Skeletal muscle tissue (tissue), 4 donors: ENCODE measurements around the gene LRRC37A. TPM values are rescaled to one million over a fixed set of nuclear protein-coding genes. Genes with fewer than 3 reads are reported as not detected.
A peak's percentile ranks its signal among the peaks of the same experiment; 100 is the strongest.
"Not testable (repeated sequence)": the region's sequence is repeated elsewhere in the genome, so short reads cannot be mapped to it uniquely, and the experiment has no call there.

Experiments used
- H3K27ac ChIP-seq: one replicate; pipeline ENCODE4 v1.7.0; 2013; ENCODE audit warnings: mild to moderate bottlenecking, low read depth, low read length, inconsistent platforms
- H3K27me3 ChIP-seq, 3 donors: one replicate each; pipeline ENCODE4 v1.7.0; 2013; ENCODE audit warnings: low read length in 3 of 3; ENCODE audit not compliant: control insufficient read depth in 3 of 3, insufficient read depth in 3 of 3
- H3K36me3 ChIP-seq, 3 donors: one replicate each; pipeline ENCODE4 v1.7.0; 2013; ENCODE audit warnings: low read length in 3 of 3; ENCODE audit not compliant: control insufficient read depth in 3 of 3, insufficient read depth in 3 of 3
- H3K4me1 ChIP-seq, 3 donors: one replicate each; pipeline ENCODE4 v1.7.0; 2013; ENCODE audit warnings: low read length in 3 of 3, mild to moderate bottlenecking in 3 of 3; ENCODE audit not compliant: control insufficient read depth in 3 of 3, insufficient read depth in 3 of 3
- H3K4me3 ChIP-seq, 3 donors: one replicate each; pipeline ENCODE4 v1.7.0; 2013; ENCODE audit warnings: low read length in 3 of 3
- H3K9ac ChIP-seq, 3 donors: one replicate each; pipeline ENCODE4 v1.7.0; 2013; ENCODE audit warnings: low read length in 3 of 3, mild to moderate bottlenecking in 3 of 3, moderate library complexity in 2 of 3, low read depth in 1 of 3
- H3K9me3 ChIP-seq, 3 donors: one replicate each; pipeline ENCODE4 v1.7.0; 2013; ENCODE audit warnings: low read length in 3 of 3; ENCODE audit not compliant: control insufficient read depth in 3 of 3
- total RNA-seq: library from RNA; depleted of rRNA; stranded (reverse); fragments of >200 nt; gene quantifications from one replicate; pipeline ENCODE4 v1.2.3, GENCODE V29; 2014
- donor health status: Osteomylitis.

The LRRC37A gene
- total RNA-seq, 1 donor from 2014 or later, result 2.6 TPM

- H3K27ac ChIP-seq, result peak overlapping the region; percentile 80
- no peaks in the 10 kb centered on the region for H3K36me3 ChIP-seq
- H3K4me3 ChIP-seq, result peak overlapping the region; percentile 88 to 93 (median 91)
- no peaks in the 10 kb centered on the region for H3K9me3 ChIP-seq
- H3K27me3 ChIP-seq, result peaks cover 0 to 6% (median 0%) of the 10 kb centered on the region in 3 donors
- H3K4me1 ChIP-seq, result peaks cover 9 to 13% (median 12%) of the 10 kb centered on the region in 3 donors
- peak overlapping the region; percentile 81 to 89 (median 86) for H3K9ac ChIP-seq
Measured at GRCh38 chr17:46266656-46267544, 28.0 kb upstream of the LRRC37A start.

DNA sequence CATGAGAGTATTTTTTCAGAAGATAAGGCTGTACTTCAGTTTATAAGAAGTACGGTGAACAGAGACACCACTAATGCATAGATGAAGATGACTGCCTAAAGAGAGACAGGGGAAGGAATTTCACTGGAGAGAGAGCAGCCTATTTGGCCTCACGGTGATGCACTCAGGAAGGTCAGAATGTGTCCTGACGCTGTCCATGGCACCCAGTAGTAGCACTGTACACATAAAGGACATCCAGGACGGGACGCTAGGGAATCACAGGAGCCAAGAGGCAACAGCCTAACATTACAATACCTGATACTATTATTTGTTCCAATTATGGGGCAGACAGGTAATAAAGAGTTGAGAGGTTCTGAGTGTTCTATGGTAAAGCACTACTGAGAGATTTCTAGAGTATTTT is 24.9 kb upstream of the LRRC37A start:
- Histone ChIP-seq H3K4me3 (no peak overlapping the region), H3K27me3 (peaks cover 0 to 3% (median 0%) of the 10 kb centered on the region in 3 donors), H3K27ac (no peak overlapping the region), H3K36me3 (no peaks in the 10 kb centered on the region), H3K4me1 (peaks cover 6 to 13% (median 12%) of the 10 kb centered on the region in 3 donors), H3K9me3 (no peaks in the 10 kb centered on the region), H3K9ac (no peak overlapping the region)

DNA sequence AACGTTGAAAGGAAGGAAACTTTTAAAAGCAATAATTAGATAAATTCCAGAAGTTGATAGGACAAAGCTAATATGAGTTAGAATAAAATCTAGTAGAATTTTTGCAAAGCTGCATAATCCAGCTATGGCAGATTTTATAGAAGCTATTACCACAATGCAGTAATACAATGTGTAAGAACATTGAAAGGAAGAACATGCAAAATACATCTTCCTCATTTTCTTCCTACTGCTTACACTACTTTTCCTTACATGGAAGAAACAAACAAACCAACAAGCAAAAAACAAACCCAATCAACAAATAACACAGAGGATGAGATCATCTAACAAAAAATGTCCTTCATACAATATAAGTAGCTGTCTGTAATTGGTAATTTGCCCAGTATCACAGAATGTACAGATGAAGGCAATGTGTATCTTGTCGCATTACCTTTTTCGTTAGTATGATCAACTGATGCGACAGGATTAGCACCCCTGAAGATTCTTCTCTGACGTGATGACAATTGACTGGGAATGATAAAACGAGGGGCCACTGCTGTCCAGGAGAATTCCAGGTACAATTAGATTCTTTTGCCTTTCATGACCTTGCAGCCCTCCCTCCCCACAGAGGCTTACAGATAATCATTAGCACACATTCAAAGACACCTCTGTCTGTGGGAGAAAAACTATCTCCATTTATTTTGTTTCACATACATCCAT is 21.2 kb upstream of the LRRC37A start:
- no peaks in the 10 kb centered on the region for H3K9me3 ChIP-seq
- H3K4me3 ChIP-seq, result no peak overlapping the region
- H3K9ac ChIP-seq, result no peak overlapping the region
- H3K27me3 ChIP-seq, result no peaks in the 10 kb centered on the region
- H3K36me3 ChIP-seq, result no peaks in the 10 kb centered on the region
- no peak overlapping the region for H3K27ac ChIP-seq
- no peaks in the 10 kb centered on the region for H3K4me1 ChIP-seq

- no peak overlapping the region for H3K27ac ChIP-seq
- no peaks in the 10 kb centered on the region for H3K27me3 ChIP-seq
- H3K4me1 ChIP-seq, result no peaks in the 10 kb centered on the region
- H3K36me3 ChIP-seq, result no peaks in the 10 kb centered on the region
- H3K9ac ChIP-seq, result no peak overlapping the region
- H3K9me3 ChIP-seq, result no peaks in the 10 kb centered on the region
- H3K4me3 ChIP-seq, result no peak overlapping the region
Measured at GRCh38 chr17:46274238-46274637, 20.7 kb upstream of the LRRC37A start.

DNA sequence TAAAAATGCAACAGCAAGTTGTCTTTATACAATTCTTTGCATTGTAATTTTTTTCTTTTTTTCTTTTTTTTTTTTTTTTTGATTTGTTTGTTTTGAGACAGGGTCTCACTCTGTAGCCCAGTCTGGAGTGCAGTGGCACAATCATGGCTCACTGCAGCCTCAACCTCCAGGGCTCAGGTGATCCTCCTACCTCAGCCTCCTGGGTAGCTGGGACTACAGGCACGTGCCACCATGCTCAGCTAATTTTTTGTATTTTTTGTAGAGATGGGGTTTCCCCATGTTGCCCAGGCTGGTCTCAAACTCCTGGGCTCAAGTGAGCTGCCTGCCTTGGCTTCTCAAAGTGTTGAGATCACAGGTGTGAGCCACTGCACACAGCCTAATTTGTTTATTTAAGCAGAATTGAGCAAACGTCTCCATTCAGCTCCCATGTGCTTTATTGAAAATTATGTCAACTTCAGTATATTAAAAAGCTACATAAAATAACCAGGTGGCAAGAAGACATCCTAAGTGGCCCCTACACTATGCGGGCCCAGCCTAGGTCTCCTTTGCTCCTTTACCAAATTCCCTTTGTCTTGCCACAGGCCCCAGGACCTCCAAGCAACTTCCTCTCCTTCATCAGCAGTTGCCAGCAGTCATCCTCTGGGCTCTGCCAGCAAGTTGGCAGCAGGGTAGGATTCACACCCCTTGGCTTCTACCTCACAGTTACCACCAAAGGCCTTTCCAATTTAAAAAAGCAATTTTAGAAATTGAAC is 18.0 kb upstream of the LRRC37A start:
- not testable (repeated sequence) for H3K4me1 ChIP-seq, H3K36me3 ChIP-seq, H3K27me3 ChIP-seq, H3K27ac ChIP-seq, H3K9ac ChIP-seq, H3K4me3 ChIP-seq, H3K9me3 ChIP-seq

DNA sequence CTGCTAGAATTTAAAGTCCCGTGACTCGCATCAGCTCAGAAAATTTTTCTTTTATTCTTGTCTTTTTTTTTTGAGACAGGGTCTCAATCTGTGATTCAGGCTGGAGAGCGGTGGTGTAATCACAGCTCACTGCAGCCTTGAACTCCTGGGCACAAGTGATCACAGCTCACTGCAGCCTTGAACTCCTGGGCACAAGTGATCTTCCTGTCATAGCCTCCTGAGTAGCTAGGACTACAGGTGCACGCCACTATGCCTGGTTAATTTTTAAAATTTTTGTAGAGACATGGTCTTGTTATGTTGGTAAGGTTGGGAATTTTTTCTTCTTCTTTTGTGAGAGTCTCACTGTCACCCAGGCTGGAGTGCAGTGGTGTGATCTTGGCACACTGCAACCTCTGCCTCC is 13.6 kb upstream of the LRRC37A start:
- not testable (repeated sequence) for H3K9ac ChIP-seq, H3K27me3 ChIP-seq, H3K4me3 ChIP-seq, H3K36me3 ChIP-seq, H3K9me3 ChIP-seq, H3K27ac ChIP-seq, H3K4me1 ChIP-seq

DNA sequence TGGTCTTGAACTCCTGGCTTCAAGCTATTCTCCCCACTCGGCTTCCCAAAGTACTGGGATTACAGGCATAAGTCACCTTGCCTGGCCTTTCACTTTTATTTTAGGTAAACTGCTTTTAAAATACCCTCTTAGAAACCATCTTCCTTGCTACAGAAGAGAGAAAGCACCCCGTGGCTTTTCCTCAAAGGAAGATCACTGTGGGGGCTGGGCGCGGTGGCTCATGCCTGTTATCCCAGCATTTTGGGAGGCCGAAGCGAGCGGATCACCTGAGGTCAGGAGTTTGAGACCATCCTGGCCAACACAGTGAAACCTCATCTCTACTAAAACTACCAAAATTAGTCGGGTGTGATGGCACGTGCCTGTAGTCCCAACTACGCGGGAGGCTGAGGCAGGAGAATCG is 12.3 kb upstream of the LRRC37A start:
- not testable (repeated sequence) for H3K27me3 ChIP-seq, H3K9ac ChIP-seq, H3K4me3 ChIP-seq, H3K4me1 ChIP-seq, H3K36me3 ChIP-seq, H3K9me3 ChIP-seq, H3K27ac ChIP-seq

DNA sequence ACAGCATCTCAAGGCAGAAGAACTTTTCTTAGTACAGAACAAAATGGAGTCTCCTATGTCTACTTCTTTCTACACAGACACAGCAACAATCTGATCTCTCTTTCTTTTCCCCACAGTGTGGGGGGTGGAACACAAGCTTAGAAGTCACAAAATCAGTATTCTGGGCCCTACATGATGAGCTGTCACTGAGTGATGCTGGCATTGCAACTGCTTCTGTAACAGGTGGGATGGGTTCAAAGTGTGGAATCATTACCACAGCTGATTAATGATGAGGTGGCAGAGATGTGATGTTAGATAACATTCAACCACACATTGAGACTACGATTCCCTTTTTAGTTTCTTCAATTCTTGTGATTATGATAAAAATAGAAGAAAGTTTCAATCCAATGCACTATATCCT is 10.5 kb upstream of the LRRC37A start:
- H3K27me3 ChIP-seq, H3K4me3 ChIP-seq, H3K36me3 ChIP-seq, H3K4me1 ChIP-seq, H3K9ac ChIP-seq, H3K27ac ChIP-seq, H3K9me3 ChIP-seq: not testable (repeated sequence)

- not testable (repeated sequence) for H3K4me1 ChIP-seq, H3K4me3 ChIP-seq, H3K9ac ChIP-seq, H3K9me3 ChIP-seq, H3K27ac ChIP-seq, H3K27me3 ChIP-seq, H3K36me3 ChIP-seq
Measured at GRCh38 chr17:46285500-46285899, 9.4 kb upstream of the LRRC37A start.

DNA sequence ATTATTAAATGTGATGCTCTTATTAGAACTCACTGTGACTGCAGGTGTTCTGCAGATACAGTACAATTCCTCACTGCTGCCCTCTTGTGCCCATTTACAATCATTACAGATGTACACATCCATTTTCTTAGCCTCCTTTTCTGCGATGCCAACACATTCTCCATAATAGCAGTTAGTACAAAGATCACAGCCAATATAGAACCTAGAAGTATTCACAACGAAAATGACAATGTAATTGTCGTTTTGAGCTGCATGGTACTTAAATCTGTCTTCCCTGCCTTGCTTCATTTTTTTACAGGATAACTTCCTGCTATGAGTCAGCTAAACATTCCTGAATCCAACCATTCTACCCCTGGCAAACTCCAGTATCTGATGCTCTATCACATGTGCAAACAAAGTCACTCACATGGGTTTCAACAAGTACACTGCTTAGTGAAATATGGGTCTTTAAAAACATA is 8.1 kb upstream of the LRRC37A start:
- not testable (repeated sequence) for H3K4me1 ChIP-seq, H3K27me3 ChIP-seq, H3K9me3 ChIP-seq, H3K27ac ChIP-seq, H3K36me3 ChIP-seq, H3K4me3 ChIP-seq, H3K9ac ChIP-seq
